Measurements from ENCODE around the gene OXNAD1.

OXNAD1 gene

GRCh38 chr3:16251316-16252085 is 13.5 kb upstream of the OXNAD1 start:
- H3K79me2 ChIP-seq (ENCODE audit: low read length) = no peaks in the 10 kb centered on the region

GRCh38 chr3:16252243-16252978 is 12.6 kb upstream of the OXNAD1 start:
- Histone ChIP-seq H2AFZ (ENCODE audit: low read length) (no peak overlapping the region), H3K4me2 (ENCODE audit: low read depth, low read length) (no peak overlapping the region), H3K4me3 (ENCODE audit: low read length) (no peak overlapping the region)

More at GRCh38 chr3:16251316-16252085, 13.5 kb upstream of the OXNAD1 start:
- no peak overlapping the region for H3K9ac ChIP-seq (ENCODE audit: low read length)
- H3K4me2 ChIP-seq (ENCODE audit: low read depth, low read length) = no peak overlapping the region
- no peaks in the 10 kb centered on the region for H3K36me3 ChIP-seq (replicated peaks; ENCODE audit: insufficient read depth, low read length)
- no peak overlapping the region for H3K4me3 ChIP-seq (ENCODE audit: low read length)
- TF ChIP-seq CTCF (IDR thresholded peaks at IDR 0.05; ENCODE audit: low read length) (no peak), EZH2 (optimal IDR thresholded peaks at IDR 0.05; ENCODE audit: low read depth, low read length) (no peak), EZH2phosphoT487 (IDR thresholded peaks at IDR 0.05; ENCODE audit: low read length) (no peak)
- no peaks in the 10 kb centered on the region for H3K4me1 ChIP-seq (ENCODE audit: low read length)
- H4K20me1 ChIP-seq (ENCODE audit: insufficient read depth, low read length) = no peaks in the 10 kb centered on the region
- no peaks in the 10 kb centered on the region for H3K9me3 ChIP-seq (replicated peaks; ENCODE audit: insufficient read depth, low read length)
- no peak overlapping the region for H3K27ac ChIP-seq (ENCODE audit: low read length)
- no peak overlapping the region for H2AFZ ChIP-seq (ENCODE audit: low read length)
- no peaks in the 10 kb centered on the region for H3F3A ChIP-seq (ENCODE audit: insufficient read depth, low read length)
- DNase-seq = no peak
- H3K27me3 ChIP-seq (replicated peaks; ENCODE audit: insufficient read depth, low read length) = no peaks in the 10 kb centered on the region
- H3K9me2 ChIP-seq (replicated peaks; ENCODE audit: insufficient read depth, low read length) = no peaks in the 10 kb centered on the region

GRCh38 chr3:16252988-16253387 is 12.0 kb upstream of the OXNAD1 start:
- Histone ChIP-seq H2AFZ (ENCODE audit: low read length) (no peak overlapping the region), H3K27ac (ENCODE audit: low read length) (no peak overlapping the region), H3K9ac (ENCODE audit: low read length) (no peak overlapping the region), H3F3A (ENCODE audit: insufficient read depth, low read length) (no peaks in the 10 kb centered on the region), H3K4me2 (ENCODE audit: low read depth, low read length) (no peak overlapping the region), H3K79me2 (ENCODE audit: low read length) (no peaks in the 10 kb centered on the region), H3K9me2 (replicated peaks; ENCODE audit: insufficient read depth, low read length) (no peaks in the 10 kb centered on the region), H3K4me1 (ENCODE audit: low read length) (no peaks in the 10 kb centered on the region), H3K36me3 (replicated peaks; ENCODE audit: insufficient read depth, low read length) (no peaks in the 10 kb centered on the region), H4K20me1 (ENCODE audit: insufficient read depth, low read length) (no peaks in the 10 kb centered on the region), H3K9me3 (replicated peaks; ENCODE audit: insufficient read depth, low read length) (no peaks in the 10 kb centered on the region), H3K27me3 (replicated peaks; ENCODE audit: insufficient read depth, low read length) (no peaks in the 10 kb centered on the region), H3K4me3 (ENCODE audit: low read length) (no peak overlapping the region)
- TF ChIP-seq CTCF (IDR thresholded peaks at IDR 0.05; ENCODE audit: low read length) (no peak), EZH2 (optimal IDR thresholded peaks at IDR 0.05; ENCODE audit: low read depth, low read length) (no peak), EZH2phosphoT487 (IDR thresholded peaks at IDR 0.05; ENCODE audit: low read length) (no peak)
- DNase-seq = no peak

More at GRCh38 chr3:16252243-16252978, 12.6 kb upstream of the OXNAD1 start:
- Histone ChIP-seq H3K27ac (ENCODE audit: low read length) (no peak overlapping the region), H3K4me1 (ENCODE audit: low read length) (no peaks in the 10 kb centered on the region), H3F3A (ENCODE audit: insufficient read depth, low read length) (no peaks in the 10 kb centered on the region), H3K9me3 (replicated peaks; ENCODE audit: insufficient read depth, low read length) (no peaks in the 10 kb centered on the region), H3K27me3 (replicated peaks; ENCODE audit: insufficient read depth, low read length) (no peaks in the 10 kb centered on the region), H3K79me2 (ENCODE audit: low read length) (no peaks in the 10 kb centered on the region), H3K9ac (ENCODE audit: low read length) (no peak overlapping the region), H3K36me3 (replicated peaks; ENCODE audit: insufficient read depth, low read length) (no peaks in the 10 kb centered on the region), H3K9me2 (replicated peaks; ENCODE audit: insufficient read depth, low read length) (no peaks in the 10 kb centered on the region), H4K20me1 (ENCODE audit: insufficient read depth, low read length) (no peaks in the 10 kb centered on the region)
- no peak for TF ChIP-seq CTCF (IDR thresholded peaks at IDR 0.05; ENCODE audit: low read length)
- DNase-seq = no peak

Data from MM.1S (cell line).